ENCODE data around the gene DUSP5. TPM values are rescaled to one million over a fixed set of nuclear protein-coding genes. Genes with fewer than 3 reads are reported as not detected.

The DUSP5 gene, protein sequence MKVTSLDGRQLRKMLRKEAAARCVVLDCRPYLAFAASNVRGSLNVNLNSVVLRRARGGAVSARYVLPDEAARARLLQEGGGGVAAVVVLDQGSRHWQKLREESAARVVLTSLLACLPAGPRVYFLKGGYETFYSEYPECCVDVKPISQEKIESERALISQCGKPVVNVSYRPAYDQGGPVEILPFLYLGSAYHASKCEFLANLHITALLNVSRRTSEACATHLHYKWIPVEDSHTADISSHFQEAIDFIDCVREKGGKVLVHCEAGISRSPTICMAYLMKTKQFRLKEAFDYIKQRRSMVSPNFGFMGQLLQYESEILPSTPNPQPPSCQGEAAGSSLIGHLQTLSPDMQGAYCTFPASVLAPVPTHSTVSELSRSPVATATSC
- total RNA-seq (2022; extraction: Qiagen RNA extraction; ENCODE audit: low read depth): 81.9 to 134 TPM (median 104 TPM) in 5 replicates

DNA sequence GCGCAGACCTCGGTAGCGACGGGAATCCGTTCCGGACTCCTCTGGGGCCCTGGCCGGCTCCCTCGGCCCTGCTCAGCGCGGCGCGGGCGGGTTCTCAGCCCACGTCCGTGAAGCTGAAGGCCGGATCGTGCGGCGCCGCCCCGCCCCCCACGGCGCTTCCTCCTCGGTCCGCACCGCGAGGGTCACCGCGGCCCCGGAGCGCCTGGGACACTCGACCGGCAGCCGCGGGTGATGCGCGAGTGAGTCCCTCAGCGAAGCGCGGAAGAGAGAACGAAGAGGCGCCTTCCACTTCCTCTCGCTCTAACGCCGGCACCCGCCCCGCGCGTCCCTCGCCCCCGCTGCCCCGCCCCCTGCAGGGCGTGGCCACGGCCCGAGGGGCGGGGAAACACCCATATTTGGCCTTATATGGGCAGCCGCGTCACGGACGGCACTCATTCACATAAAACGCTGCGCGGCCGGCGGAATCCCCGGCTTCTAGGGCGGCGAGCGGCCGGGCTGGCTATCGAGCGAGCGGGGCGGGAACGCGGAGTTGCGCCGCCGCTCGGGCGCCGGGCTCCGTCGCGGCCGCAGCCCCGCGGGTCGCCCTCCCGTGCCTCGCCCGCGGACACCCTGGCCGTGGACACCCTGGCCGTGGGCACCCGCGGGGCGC, at the start of gene DUSP5:
Gene DUSP5 (plus strand): TSS at position 470 of the 649 bp plus-strand sequence. CDS start 215 bp downstream, outside the sequence.

Other genes with a start within 250 kb of the DUSP5 start
- gene SMNDC1, start 193.0 kb upstream of the DUSP5 start, total RNA-seq (2022; extraction: Qiagen RNA extraction; ENCODE audit: low read depth): 44.9 to 57.2 TPM (median 48.5 TPM) in 5 replicates
- 41.7 to 71.7 TPM (median 48.6 TPM) in 5 replicates for gene SMC3, start 69.8 kb downstream of the DUSP5 start, total RNA-seq (2022; extraction: Qiagen RNA extraction; ENCODE audit: low read depth)
- gene RBM20, start 146.4 kb downstream of the DUSP5 start, total RNA-seq (2022; extraction: Qiagen RNA extraction; ENCODE audit: low read depth): 1.1 to 1.8 TPM (median 1.4 TPM) in 5 replicates